Activated naive CD8-positive, alpha-beta T cell treated with anti-CD3 and anti-CD28 coated beads, Interleukin-2, amount 50 U/mL, for 16 hours (primary cell): ENCODE data around the gene DOHH.

Experiments used
- DNase-seq: peaks from one replicate; pipeline ENCODE4 v3.0.0-alpha.2; 2020; ENCODE audit warnings: low read depth, low spot score

Gene DOHH

DNA sequence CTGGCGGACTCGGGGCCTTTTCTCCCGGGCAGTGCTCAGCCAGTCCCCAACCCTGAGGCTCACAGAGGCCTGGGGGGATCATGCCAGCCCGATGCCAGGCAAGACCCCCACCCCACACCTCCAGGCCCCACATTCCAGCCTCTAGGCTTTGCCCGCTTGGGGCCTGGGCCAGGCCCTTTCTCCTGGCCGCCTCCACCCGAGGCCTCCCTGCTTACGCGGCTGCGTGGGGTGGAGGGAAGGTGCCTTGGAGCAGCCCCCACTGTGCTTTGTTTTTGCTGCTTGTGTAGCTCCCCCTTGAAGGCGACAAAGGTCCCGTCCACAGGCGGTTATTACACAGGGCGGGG is 58.5 kb downstream of the DOHH start:
- no peak for DNase-seq

- DNase-seq = no peak
These were observed 59.1 kb downstream of the DOHH start for GRCh38 chr19:3441089-3441985.
